Ovary (tissue), 3 donors: ENCODE results near the gene SERPINA4.
"Not testable (repeated sequence)": the region's sequence is repeated elsewhere in the genome, so short reads cannot be mapped to it uniquely, and the experiment has no call there.

ENCODE experiments used
- CTCF ChIP-seq, 3 donors: fragments of 450-650 bp in 2 of 3; fragments of 200-600 bp in 1 of 3; IDR thresholded peaks; one replicate each; pipeline versions ENCODE4 v1.5.1 to v1.8.0; 2016 to 2022; ENCODE audit warnings: antibody characterized with exemption in 3 of 3, mild to moderate bottlenecking in 1 of 3
- POLR2A ChIP-seq: fragments of 450-650 bp; IDR thresholded peaks from one replicate; pipeline ENCODE4 v1.6.1; 2017; ENCODE audit warnings: antibody characterized with exemption, mild to moderate bottlenecking, moderate library complexity
- donor health status: DM: no; HTN: no; CAD: no.

GRCh38 chr14:94608966-94609365, 47.7 kb downstream of the SERPINA4 start:
- TF ChIP-seq POLR2A; CTCF (IDR thresholded peaks at IDR 0.05): not testable (repeated sequence)
